DOHH2 (cell line): ENCODE measurements around the gene ETV4.

Experiments used
- H3F3A ChIP-seq: fragments of 200-600 bp; sonication (generic), shearing (Covaris generic); 2 replicates; pipeline ENCODE4 v1.6.0; 2016; ENCODE audit warnings: antibody characterized with exemption, mild to moderate bottlenecking; ENCODE audit not compliant: control insufficient read depth, insufficient read depth
- H3K27ac ChIP-seq: fragments of 200-600 bp; sonication (generic); 2 replicates; pipeline ENCODE4 v1.5.1; 2014; ENCODE audit warnings: low read depth, mild to moderate bottlenecking, low read length, moderate library complexity
- H3K27me3 ChIP-seq: fragments of 200-600 bp; sonication (generic); 2 replicates; pipeline ENCODE4 v1.6.1; 2014; ENCODE audit warnings: mild to moderate bottlenecking, low read length, mixed read lengths; ENCODE audit not compliant: control insufficient read depth
- H3K36me3 ChIP-seq: fragments of 200-600 bp; sonication (generic); 2 replicates; pipeline ENCODE4 v1.6.1; 2014; ENCODE audit warnings: mild to moderate bottlenecking, low read length, moderate library complexity, mixed read lengths; ENCODE audit not compliant: control insufficient read depth
- H3K4me1 ChIP-seq: fragments of 200-600 bp; sonication (generic); 2 replicates; pipeline ENCODE4 v1.6.1; 2014; ENCODE audit warnings: mild to moderate bottlenecking, low read length, mixed read lengths; ENCODE audit not compliant: control insufficient read depth
- H3K4me2 ChIP-seq: fragments of 200-600 bp; sonication (generic); 2 replicates; pipeline ENCODE4 v1.6.0; 2014; ENCODE audit warnings: mild to moderate bottlenecking, low read length, moderate library complexity
- H3K4me3 ChIP-seq: fragments of 200-600 bp; sonication (generic); 2 replicates; pipeline ENCODE4 v1.5.1; 2014; ENCODE audit warnings: mild to moderate bottlenecking, low read length, mixed read lengths
- H3K79me2 ChIP-seq: fragments of 200-600 bp; sonication (generic); 2 replicates; pipeline ENCODE4 v1.6.1; 2014; ENCODE audit warnings: mild to moderate bottlenecking, low read length, mixed read lengths; ENCODE audit not compliant: control insufficient read depth
- H3K9me2 ChIP-seq: fragments of 200-600 bp; sonication (generic); replicated peaks from 2 replicates; pipeline ENCODE4 v1.6.1; 2014; ENCODE audit warnings: mild to moderate bottlenecking, low read length, mixed read lengths; ENCODE audit not compliant: control insufficient read depth
- H3K9me3 ChIP-seq: fragments of 200-600 bp; sonication (generic); 2 replicates; pipeline ENCODE4 v1.6.1; 2014; ENCODE audit warnings: antibody characterized with exemption, low read length, mixed read lengths; ENCODE audit not compliant: control insufficient read depth, insufficient read depth
- H4K20me1 ChIP-seq: fragments of 200-600 bp; sonication (generic); 2 replicates; pipeline ENCODE4 v1.6.0; 2014; ENCODE audit warnings: low read depth, mild to moderate bottlenecking, antibody characterized with exemption, low read length, moderate library complexity; ENCODE audit not compliant: control insufficient read depth, insufficient read depth
- CTCF ChIP-seq: fragments of 200-600 bp; sonication (generic); IDR thresholded peaks from one replicate; pipeline ENCODE4 v1.5.1; 2014; ENCODE audit warnings: antibody characterized with exemption, mild to moderate bottlenecking, low read depth, low read length; ENCODE audit not compliant: poor library complexity, severe bottlenecking
- EZH2phosphoT487 ChIP-seq: fragments of 200-600 bp; sonication (generic); IDR thresholded peaks from 2 replicates; pipeline ENCODE4 v1.6.1; 2017; ENCODE audit warnings: borderline replicate concordance, mild to moderate bottlenecking, antibody characterized with exemption, low read length, moderate library complexity, mixed read lengths

Gene ETV4

GRCh38 chr17:43591001-43591400, 44.9 kb upstream of the ETV4 start:
- H3K27me3 ChIP-seq = no peaks in the 10 kb centered on the region
- H3K4me2 ChIP-seq = no peak overlapping the region
- no peak overlapping the region for H3K4me3 ChIP-seq
- H3K4me1 ChIP-seq = no peaks in the 10 kb centered on the region
- H4K20me1 ChIP-seq = no peaks in the 10 kb centered on the region
- H3K36me3 ChIP-seq = no peaks in the 10 kb centered on the region
- TF ChIP-seq EZH2phosphoT487 (no peak), CTCF (no peak)
- H3K9me3 ChIP-seq = no peaks in the 10 kb centered on the region
- H3F3A ChIP-seq = no peaks in the 10 kb centered on the region
- no peaks in the 10 kb centered on the region for H3K79me2 ChIP-seq
- H3K9me2 ChIP-seq = no peaks in the 10 kb centered on the region
- no peak overlapping the region for H3K27ac ChIP-seq

GRCh38 chr17:43588664-43589435, 42.7 kb upstream of the ETV4 start:
- Histone ChIP-seq H3K36me3 (no peaks in the 10 kb centered on the region), H4K20me1 (no peaks in the 10 kb centered on the region), H3K9me3 (no peaks in the 10 kb centered on the region), H3K4me1 (no peaks in the 10 kb centered on the region), H3K4me2 (no peak overlapping the region), H3K27ac (no peak overlapping the region), H3K27me3 (no peaks in the 10 kb centered on the region), H3K9me2 (no peaks in the 10 kb centered on the region), H3K4me3 (no peak overlapping the region), H3K79me2 (no peaks in the 10 kb centered on the region), H3F3A (no peaks in the 10 kb centered on the region)
- no peak for TF ChIP-seq CTCF
- TF ChIP-seq EZH2phosphoT487 = no peak

- Histone ChIP-seq H3K36me3 (no peaks in the 10 kb centered on the region), H3K27me3 (no peaks in the 10 kb centered on the region), H4K20me1 (no peaks in the 10 kb centered on the region), H3K79me2 (no peaks in the 10 kb centered on the region), H3F3A (no peaks in the 10 kb centered on the region), H3K4me1 (no peaks in the 10 kb centered on the region), H3K9me3 (no peaks in the 10 kb centered on the region), H3K27ac (no peak overlapping the region), H3K4me2 (no peak overlapping the region), H3K9me2 (no peaks in the 10 kb centered on the region), H3K4me3 (no peak overlapping the region)
- TF ChIP-seq CTCF (no peak), EZH2phosphoT487 (no peak)
These were observed 42.0 kb upstream of the ETV4 start for GRCh38 chr17:43588121-43588520.
